Measurements from ENCODE around the gene PPP6R3. TPM values are rescaled to one million over a fixed set of nuclear protein-coding genes. Genes with fewer than 3 reads are reported as not detected.
"Not testable (repeated sequence)": the region's sequence is repeated elsewhere in the genome, so short reads cannot be mapped to it uniquely, and the experiment has no call there.

PPP6R3 gene
- total and polyA plus RNA-seq, 10 of the 15 experiments (the other 5 are each of a cell fraction or from before 2014, with no cell fraction given) = 12.4 to 123 (median 74.1) TPM

DNA sequence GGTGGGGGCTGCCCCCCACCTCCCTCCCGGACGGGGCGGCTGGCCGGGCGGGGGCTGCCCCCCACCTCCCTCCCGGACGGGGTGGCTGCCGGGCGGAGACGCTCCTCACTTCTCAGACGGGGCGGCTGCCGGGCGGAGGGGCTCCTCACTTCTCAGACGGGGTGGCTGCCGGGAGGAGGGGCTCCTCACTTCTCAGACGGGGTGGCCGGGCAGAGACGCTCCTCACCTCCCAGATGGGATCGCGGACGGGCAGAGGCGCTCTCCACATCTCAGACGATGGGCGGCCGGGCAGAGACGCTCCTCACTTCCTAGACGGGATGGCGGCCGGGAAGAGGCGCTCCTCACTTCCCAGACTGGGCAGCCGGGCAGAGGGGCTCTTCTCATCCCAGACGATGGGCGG lies 15.1 kb downstream of the PPP6R3 start:
- H3K36me3 ChIP-seq (ENCODE audit: control insufficient read depth in 2 of 2, insufficient read depth in 2 of 2, low read length in 1 of 2); RAD21 ChIA-PET (ENCODE audit: unreplicated experiment); SMC1A ChIA-PET (ENCODE audit: uncharacterized antibody, unreplicated experiment); H4K20me1 ChIP-seq (ENCODE audit: control insufficient read depth, insufficient read depth); H3K9ac ChIP-seq (ENCODE audit: control insufficient read depth, insufficient read depth, low read length); H3K4me2 ChIP-seq (ENCODE audit: control insufficient read depth, insufficient read depth); DNase-seq (ENCODE audit: low read depth, low spot score); intact Hi-C loops (cut with micrococcal nuclease; ENCODE audit: unreplicated experiment); H3K9me3 ChIP-seq (replicated peaks; ENCODE audit: control insufficient read depth, insufficient read depth, low read length); POLR2A ChIA-PET; ATAC-seq; H2AFZ ChIP-seq (ENCODE audit: control insufficient read depth, low read depth, low read length); H3K27ac ChIP-seq (ENCODE audit: control insufficient read depth, insufficient read depth); H3K27me3 ChIP-seq (replicated peaks in 1 of 2; ENCODE audit: control insufficient read depth in 2 of 2, insufficient read depth in 2 of 2, low read length in 1 of 2); in situ Hi-C loops (cut with MboI); BruUV-seq (replicated peaks); FAIRE-seq; CTCF ChIA-PET; H3K4me3 ChIP-seq: not testable (repeated sequence)
- Histone ChIP-seq H3K4me1 (ENCODE audit: control insufficient read depth, insufficient read depth, low read length) (peaks cover 26% of the 10 kb centered on the region), H3K79me2 (ENCODE audit: control insufficient read depth, insufficient read depth, low read length) (peaks cover 78% of the 10 kb centered on the region)
- WGBS (ENCODE audit: insufficient coverage, insufficient replicate concordance, low lambda C conversion rate, missing lambda C conversion rate) = 93% methylated on average over 4 of the region's 34 CpGs

DNA sequence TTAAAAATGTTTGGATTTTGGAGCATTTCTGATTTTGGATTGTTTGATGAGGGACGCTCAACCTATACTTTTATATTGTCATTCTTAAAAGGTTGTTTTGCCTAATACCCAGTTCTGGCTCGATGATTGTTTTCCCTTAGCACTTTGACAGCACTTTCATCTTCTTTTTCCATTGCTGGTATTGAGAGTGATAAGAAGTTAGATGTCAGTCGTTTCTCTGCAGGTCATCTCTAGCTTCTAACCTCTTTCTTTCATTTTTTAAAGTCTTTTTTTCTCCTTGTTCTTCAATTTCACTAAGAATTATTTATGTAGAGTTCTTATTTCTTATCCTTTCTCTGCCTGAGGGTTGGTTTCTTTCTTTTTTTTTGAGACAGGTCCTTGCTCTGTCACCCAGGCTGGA lies 18.8 kb downstream of the PPP6R3 start:
- FAIRE-seq (no peak), DNase-seq (ENCODE audit: low read depth, low spot score) (no peak), ATAC-seq (no peak)
- H2AFZ ChIP-seq (ENCODE audit: control insufficient read depth, low read depth, low read length) = no peak overlapping the region
- H3K9ac ChIP-seq (ENCODE audit: control insufficient read depth, insufficient read depth, low read length) = no peak overlapping the region
- POLR2A ChIA-PET = interaction anchor here (0.7 kb wide), 1 partner anchor 1056 kb away, joined by 3 read pairs; no protein-coding TSS in a partner anchor
- in situ Hi-C loops (cut with MboI) (no loop called here), intact Hi-C loops (cut with micrococcal nuclease; ENCODE audit: unreplicated experiment) (no loop called here)
- H3K4me3 ChIP-seq = no peak overlapping the region
- no peak overlapping the region for H3K4me2 ChIP-seq (ENCODE audit: control insufficient read depth, insufficient read depth)
- TF ChIP-seq CBX5 (IDR thresholded peaks at IDR 0.05; ENCODE audit: low read depth) = 0 out of 2 replicates have a peak, but pooled peaks have one; percentile 46
- TF ChIP-seq, protein P1, sequence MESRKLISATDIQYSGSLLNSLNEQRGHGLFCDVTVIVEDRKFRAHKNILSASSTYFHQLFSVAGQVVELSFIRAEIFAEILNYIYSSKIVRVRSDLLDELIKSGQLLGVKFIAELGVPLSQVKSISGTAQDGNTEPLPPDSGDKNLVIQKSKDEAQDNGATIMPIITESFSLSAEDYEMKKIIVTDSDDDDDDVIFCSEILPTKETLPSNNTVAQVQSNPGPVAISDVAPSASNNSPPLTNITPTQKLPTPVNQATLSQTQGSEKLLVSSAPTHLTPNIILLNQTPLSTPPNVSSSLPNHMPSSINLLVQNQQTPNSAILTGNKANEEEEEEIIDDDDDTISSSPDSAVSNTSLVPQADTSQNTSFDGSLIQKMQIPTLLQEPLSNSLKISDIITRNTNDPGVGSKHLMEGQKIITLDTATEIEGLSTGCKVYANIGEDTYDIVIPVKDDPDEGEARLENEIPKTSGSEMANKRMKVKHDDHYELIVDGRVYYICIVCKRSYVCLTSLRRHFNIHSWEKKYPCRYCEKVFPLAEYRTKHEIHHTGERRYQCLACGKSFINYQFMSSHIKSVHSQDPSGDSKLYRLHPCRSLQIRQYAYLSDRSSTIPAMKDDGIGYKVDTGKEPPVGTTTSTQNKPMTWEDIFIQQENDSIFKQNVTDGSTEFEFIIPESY (IDR thresholded peaks at IDR 0.05) = no peak
- WGBS (ENCODE audit: insufficient coverage, insufficient replicate concordance, low lambda C conversion rate, missing lambda C conversion rate) = 100% methylated on average over 3 of the region's 3 CpGs
- CTCF ChIA-PET = no interaction called here
- H3K4me1 ChIP-seq (ENCODE audit: control insufficient read depth, insufficient read depth, low read length) = no peaks in the 10 kb centered on the region
- SMC1A ChIA-PET (ENCODE audit: uncharacterized antibody, unreplicated experiment) = no interaction called here
- no TSS peak for BruUV-seq (replicated peaks)
- H4K20me1 ChIP-seq (ENCODE audit: control insufficient read depth, insufficient read depth) = no peaks in the 10 kb centered on the region
- no peak overlapping the region for H3K27ac ChIP-seq (ENCODE audit: control insufficient read depth, insufficient read depth)
- peaks cover 76% of the 10 kb centered on the region for H3K79me2 ChIP-seq (ENCODE audit: control insufficient read depth, insufficient read depth, low read length)
- H3K9me3 ChIP-seq (replicated peaks; ENCODE audit: control insufficient read depth, insufficient read depth, low read length) = peaks cover 4% of the 10 kb centered on the region; the same call in 2 of the 3 replicates
- no peaks in the 10 kb centered on the region for H3K27me3 ChIP-seq (replicated peaks in 1 of 2; ENCODE audit: control insufficient read depth in 2 of 2, insufficient read depth in 2 of 2, low read length in 1 of 2)
- H3K36me3 ChIP-seq (ENCODE audit: control insufficient read depth in 2 of 2, insufficient read depth in 2 of 2, low read length in 1 of 2) = peaks cover 0 to 4% of the 10 kb centered on the region in 2 experiments; a peak in 2 of 4 replicates
- RAD21 ChIA-PET (ENCODE audit: unreplicated experiment) = no interaction called here
